SK-N-SH treated with all-trans-retinoic acid at 6 μM for 48 hours (cell line): ENCODE data around the gene UNC45A.

Experiments
- ATAC-seq: fragments of 200-7000 bp; cut with Tn5 transposase; 3 replicates; pipeline ENCODE4 v1.9.1; 2020; ENCODE audit warnings: mild to moderate bottlenecking, moderate library complexity
- ARNTL ChIP-seq: fragments of 450-650 bp; formaldehyde crosslinking; IDR thresholded peaks from 2 replicates; pipeline ENCODE4 v1.5.0; 2020; ENCODE audit warnings: low read depth, mild to moderate bottlenecking, moderate library complexity, borderline replicate concordance
- BACH2 ChIP-seq: fragments of 250-450 bp; sonication (Bioruptor Pico); IDR thresholded peaks from 2 replicates; pipeline ENCODE4 v1.9.0; 2021; ENCODE audit warnings: mild to moderate bottlenecking, borderline replicate concordance
- CSDC2 ChIP-seq: fragments of 250-450 bp; sonication (Bioruptor Pico); IDR thresholded peaks from 2 replicates; pipeline ENCODE4 v1.5.0; 2020; ENCODE audit warnings: mild to moderate bottlenecking, moderate library complexity
- ESRRG ChIP-seq: fragments of 250-450 bp; sonication (Bioruptor Pico); IDR thresholded peaks from 2 replicates; pipeline ENCODE4 v1.6.1; 2021; ENCODE audit warnings: mild to moderate bottlenecking
- ISL1 ChIP-seq: fragments of 250-450 bp; sonication (Bioruptor Pico); IDR thresholded peaks from 2 replicates; pipeline ENCODE4 v2.1.2; 2022; ENCODE audit warnings: mild to moderate bottlenecking, moderate library complexity
- OSR1 ChIP-seq: fragments of 250-450 bp; sonication (Bioruptor Pico); IDR thresholded peaks from 2 replicates; pipeline ENCODE4 v1.8.0; 2022; ENCODE audit warnings: moderate library complexity, mild to moderate bottlenecking, inconsistent platforms
- PPARA ChIP-seq: fragments of 250-450 bp; sonication (Bioruptor Pico); IDR thresholded peaks from 2 replicates; pipeline ENCODE4 v1.5.0; 2020; ENCODE audit warnings: mild to moderate bottlenecking, borderline replicate concordance
- RARB ChIP-seq: fragments of 250-450 bp; sonication (Bioruptor Pico); IDR thresholded peaks from 2 replicates; pipeline ENCODE4 v1.8.0; 2021; ENCODE audit warnings: mild to moderate bottlenecking, moderate library complexity
- SNAI2 ChIP-seq: fragments of 250-450 bp; sonication (Bioruptor Pico); IDR thresholded peaks from 2 replicates; pipeline ENCODE4 v1.5.0; 2020; ENCODE audit warnings: mild to moderate bottlenecking, moderate library complexity
- TCF4 ChIP-seq: fragments of 250-450 bp; sonication (Bioruptor Pico); IDR thresholded peaks from 2 replicates; pipeline ENCODE4 v1.8.0; 2021; ENCODE audit warnings: mild to moderate bottlenecking, moderate library complexity, borderline replicate concordance
- ZC3H10 ChIP-seq: fragments of 250-450 bp; sonication (Bioruptor Pico); IDR thresholded peaks from 2 replicates; pipeline ENCODE4 v1.5.1; 2021; ENCODE audit warnings: mild to moderate bottlenecking, moderate library complexity
- ZFP3 ChIP-seq: fragments of 250-450 bp; sonication (Bioruptor Pico); IDR thresholded peaks from 2 replicates; pipeline ENCODE4 v1.5.0; 2020; ENCODE audit warnings: mild to moderate bottlenecking, moderate library complexity
- ZFP30 ChIP-seq: fragments of 450-650 bp; formaldehyde crosslinking; IDR thresholded peaks from 2 replicates; pipeline ENCODE4 v1.5.0; 2022; ENCODE audit warnings: mild to moderate bottlenecking, moderate library complexity
- ZNF565 ChIP-seq: fragments of 450-650 bp; formaldehyde crosslinking; conservative IDR thresholded peaks from 2 replicates; pipeline ENCODE4 v1.5.0; 2020; ENCODE audit warnings: low read depth, mild to moderate bottlenecking, moderate library complexity
- ZNF70 ChIP-seq: fragments of 450-650 bp; formaldehyde crosslinking; IDR thresholded peaks from 2 replicates; pipeline ENCODE4 v1.5.0; 2020; ENCODE audit warnings: mild to moderate bottlenecking, moderate library complexity
- TF ChIP-seq, protein P1 (sequence below): fragments of 250-450 bp; sonication (Bioruptor Pico); IDR thresholded peaks from 2 replicates; pipeline ENCODE4 v1.8.0; 2020; ENCODE audit warnings: mild to moderate bottlenecking, moderate library complexity, borderline replicate concordance
- TF ChIP-seq, protein P2 (sequence below): fragments of 250-450 bp; sonication (Bioruptor Pico); IDR thresholded peaks from 2 replicates; pipeline ENCODE4 v1.5.0; 2020; ENCODE audit warnings: mild to moderate bottlenecking, moderate library complexity
- TF ChIP-seq, protein P3 (sequence below): fragments of 250-450 bp; sonication (Bioruptor Pico); IDR thresholded peaks from 2 replicates; pipeline ENCODE4 v1.8.0; 2021; ENCODE audit warnings: low read depth, mild to moderate bottlenecking, moderate library complexity, borderline replicate concordance
- TF ChIP-seq, protein P4 (sequence below): fragments of 250-450 bp; sonication (Bioruptor Pico); IDR thresholded peaks from 2 replicates; pipeline ENCODE4 v1.5.1; 2020; ENCODE audit warnings: low read depth, mild to moderate bottlenecking, moderate library complexity
- TF ChIP-seq, protein P5 (sequence below): fragments of 250-450 bp; sonication (Bioruptor Pico); IDR thresholded peaks from 2 replicates; pipeline ENCODE4 v1.5.1; 2021; ENCODE audit warnings: mild to moderate bottlenecking, moderate library complexity

The UNC45A gene

DNA sequence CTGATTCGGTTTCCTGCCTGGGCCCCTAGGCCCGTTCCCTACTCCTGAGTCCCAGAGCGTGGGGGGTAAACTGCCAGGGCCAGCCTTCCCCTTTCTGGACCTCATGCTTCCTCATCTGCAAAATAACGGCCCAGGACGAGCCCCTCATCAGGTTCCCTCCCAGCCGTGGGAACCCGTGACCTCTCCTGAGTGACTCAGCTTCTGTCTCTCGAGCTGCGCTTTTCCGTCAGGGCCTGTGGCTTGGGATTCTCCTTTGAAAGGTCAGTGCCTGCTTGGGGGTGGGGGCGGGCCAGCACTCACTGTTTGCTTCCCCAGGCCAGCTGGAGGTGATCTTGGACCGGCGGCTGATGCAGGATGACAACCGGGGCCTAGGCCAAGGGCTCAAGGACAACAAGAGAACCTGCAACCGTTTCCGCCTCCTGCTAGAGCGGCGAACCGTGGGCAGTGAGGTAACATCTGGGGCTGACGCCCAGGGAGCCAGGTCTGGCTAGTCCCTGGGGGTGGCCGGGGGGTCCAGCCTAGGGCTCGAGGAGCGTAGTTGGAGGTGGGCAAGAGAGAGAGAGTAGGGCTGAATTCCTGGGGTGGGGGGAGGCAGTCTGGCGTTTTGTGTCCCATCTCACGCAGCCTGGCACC lies 19.2 kb upstream of the UNC45A start (continued):
- TF ChIP-seq, protein P1, sequence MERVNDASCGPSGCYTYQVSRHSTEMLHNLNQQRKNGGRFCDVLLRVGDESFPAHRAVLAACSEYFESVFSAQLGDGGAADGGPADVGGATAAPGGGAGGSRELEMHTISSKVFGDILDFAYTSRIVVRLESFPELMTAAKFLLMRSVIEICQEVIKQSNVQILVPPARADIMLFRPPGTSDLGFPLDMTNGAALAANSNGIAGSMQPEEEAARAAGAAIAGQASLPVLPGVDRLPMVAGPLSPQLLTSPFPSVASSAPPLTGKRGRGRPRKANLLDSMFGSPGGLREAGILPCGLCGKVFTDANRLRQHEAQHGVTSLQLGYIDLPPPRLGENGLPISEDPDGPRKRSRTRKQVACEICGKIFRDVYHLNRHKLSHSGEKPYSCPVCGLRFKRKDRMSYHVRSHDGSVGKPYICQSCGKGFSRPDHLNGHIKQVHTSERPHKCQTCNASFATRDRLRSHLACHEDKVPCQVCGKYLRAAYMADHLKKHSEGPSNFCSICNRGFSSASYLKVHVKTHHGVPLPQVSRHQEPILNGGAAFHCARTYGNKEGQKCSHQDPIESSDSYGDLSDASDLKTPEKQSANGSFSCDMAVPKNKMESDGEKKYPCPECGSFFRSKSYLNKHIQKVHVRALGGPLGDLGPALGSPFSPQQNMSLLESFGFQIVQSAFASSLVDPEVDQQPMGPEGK (CRISPR knock-in tag), result no peak
- no peak for TF ChIP-seq TCF4 (CRISPR knock-in tag)

DNA sequence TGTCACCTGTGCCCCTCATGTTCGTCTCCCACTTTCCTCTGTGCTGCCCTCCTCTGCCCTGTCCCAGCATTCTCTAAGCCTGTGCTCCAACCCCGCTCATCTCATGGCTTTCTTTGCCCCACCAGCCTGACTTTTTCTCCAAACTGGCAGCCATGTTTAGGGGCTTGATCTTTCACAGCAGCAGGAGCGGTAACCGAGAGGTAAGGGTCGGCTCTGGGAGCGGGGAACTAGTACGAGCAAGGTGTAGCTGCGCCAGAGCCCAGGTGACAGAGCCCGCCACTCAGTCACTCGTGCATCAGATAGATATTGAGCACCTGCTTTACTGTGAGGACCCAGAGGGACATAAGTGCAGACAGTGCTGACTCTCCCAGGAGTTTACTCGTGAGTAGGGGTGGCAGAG lies 18.6 kb upstream of the UNC45A start:
- no peak for ATAC-seq
- TF ChIP-seq, protein P1 (CRISPR knock-in tag), result no peak
- TF ChIP-seq, protein P2, sequence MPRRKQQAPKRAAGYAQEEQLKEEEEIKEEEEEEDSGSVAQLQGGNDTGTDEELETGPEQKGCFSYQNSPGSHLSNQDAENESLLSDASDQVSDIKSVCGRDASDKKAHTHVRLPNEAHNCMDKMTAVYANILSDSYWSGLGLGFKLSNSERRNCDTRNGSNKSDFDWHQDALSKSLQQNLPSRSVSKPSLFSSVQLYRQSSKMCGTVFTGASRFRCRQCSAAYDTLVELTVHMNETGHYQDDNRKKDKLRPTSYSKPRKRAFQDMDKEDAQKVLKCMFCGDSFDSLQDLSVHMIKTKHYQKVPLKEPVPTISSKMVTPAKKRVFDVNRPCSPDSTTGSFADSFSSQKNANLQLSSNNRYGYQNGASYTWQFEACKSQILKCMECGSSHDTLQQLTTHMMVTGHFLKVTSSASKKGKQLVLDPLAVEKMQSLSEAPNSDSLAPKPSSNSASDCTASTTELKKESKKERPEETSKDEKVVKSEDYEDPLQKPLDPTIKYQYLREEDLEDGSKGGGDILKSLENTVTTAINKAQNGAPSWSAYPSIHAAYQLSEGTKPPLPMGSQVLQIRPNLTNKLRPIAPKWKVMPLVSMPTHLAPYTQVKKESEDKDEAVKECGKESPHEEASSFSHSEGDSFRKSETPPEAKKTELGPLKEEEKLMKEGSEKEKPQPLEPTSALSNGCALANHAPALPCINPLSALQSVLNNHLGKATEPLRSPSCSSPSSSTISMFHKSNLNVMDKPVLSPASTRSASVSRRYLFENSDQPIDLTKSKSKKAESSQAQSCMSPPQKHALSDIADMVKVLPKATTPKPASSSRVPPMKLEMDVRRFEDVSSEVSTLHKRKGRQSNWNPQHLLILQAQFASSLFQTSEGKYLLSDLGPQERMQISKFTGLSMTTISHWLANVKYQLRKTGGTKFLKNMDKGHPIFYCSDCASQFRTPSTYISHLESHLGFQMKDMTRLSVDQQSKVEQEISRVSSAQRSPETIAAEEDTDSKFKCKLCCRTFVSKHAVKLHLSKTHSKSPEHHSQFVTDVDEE, result no peak
- no peak for TF ChIP-seq ZNF565 (CRISPR knock-in tag)

DNA sequence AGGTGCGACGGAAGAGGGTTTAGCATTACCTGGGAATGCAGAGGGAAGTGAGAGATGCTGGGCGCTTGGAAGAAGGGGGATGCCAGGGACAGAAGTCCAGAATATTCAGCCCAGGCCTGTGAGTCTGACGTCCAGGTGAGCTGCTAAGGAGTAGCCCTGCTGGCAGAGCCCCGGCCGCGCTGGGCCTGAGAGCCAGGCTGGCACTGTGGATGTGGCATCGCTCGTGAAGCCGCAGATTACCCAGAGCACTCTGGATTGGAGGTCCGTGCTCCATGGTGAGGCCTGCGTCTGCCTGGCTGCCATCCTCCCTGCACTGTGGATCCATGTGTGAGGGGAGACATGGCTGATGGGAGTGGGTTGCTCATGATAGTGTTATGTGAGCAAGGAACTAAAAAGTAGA lies 17.5 kb upstream of the UNC45A start:
- no peak for TF ChIP-seq ZC3H10 (CRISPR knock-in tag)
- no peak for TF ChIP-seq ISL1 (CRISPR knock-in tag)
- no peak for TF ChIP-seq CSDC2 (CRISPR knock-in tag)
- no peak for TF ChIP-seq OSR1 (CRISPR knock-in tag)
- no peak for TF ChIP-seq PPARA
- TF ChIP-seq, protein P3, sequence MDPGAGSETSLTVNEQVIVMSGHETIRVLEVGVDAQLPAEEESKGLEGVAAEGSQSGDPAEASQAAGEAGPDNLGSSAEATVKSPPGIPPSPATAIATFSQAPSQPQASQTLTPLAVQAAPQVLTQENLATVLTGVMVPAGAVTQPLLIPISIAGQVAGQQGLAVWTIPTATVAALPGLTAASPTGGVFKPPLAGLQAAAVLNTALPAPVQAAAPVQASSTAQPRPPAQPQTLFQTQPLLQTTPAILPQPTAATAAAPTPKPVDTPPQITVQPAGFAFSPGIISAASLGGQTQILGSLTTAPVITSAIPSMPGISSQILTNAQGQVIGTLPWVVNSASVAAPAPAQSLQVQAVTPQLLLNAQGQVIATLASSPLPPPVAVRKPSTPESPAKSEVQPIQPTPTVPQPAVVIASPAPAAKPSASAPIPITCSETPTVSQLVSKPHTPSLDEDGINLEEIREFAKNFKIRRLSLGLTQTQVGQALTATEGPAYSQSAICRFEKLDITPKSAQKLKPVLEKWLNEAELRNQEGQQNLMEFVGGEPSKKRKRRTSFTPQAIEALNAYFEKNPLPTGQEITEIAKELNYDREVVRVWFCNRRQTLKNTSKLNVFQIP (CRISPR knock-in tag), result no peak
- TF ChIP-seq ESRRG (CRISPR knock-in tag), result no peak
- no peak for TF ChIP-seq RARB (CRISPR knock-in tag)
- no peak for TF ChIP-seq BACH2 (CRISPR knock-in tag)
- no peak for TF ChIP-seq ZFP3 (CRISPR knock-in tag)
- TF ChIP-seq, protein P4, sequence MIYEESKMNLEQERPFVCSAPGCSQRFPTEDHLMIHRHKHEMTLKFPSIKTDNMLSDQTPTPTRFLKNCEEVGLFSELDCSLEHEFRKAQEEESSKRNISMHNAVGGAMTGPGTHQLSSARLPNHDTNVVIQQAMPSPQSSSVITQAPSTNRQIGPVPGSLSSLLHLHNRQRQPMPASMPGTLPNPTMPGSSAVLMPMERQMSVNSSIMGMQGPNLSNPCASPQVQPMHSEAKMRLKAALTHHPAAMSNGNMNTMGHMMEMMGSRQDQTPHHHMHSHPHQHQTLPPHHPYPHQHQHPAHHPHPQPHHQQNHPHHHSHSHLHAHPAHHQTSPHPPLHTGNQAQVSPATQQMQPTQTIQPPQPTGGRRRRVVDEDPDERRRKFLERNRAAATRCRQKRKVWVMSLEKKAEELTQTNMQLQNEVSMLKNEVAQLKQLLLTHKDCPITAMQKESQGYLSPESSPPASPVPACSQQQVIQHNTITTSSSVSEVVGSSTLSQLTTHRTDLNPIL, result no peak
- TF ChIP-seq, protein P5, sequence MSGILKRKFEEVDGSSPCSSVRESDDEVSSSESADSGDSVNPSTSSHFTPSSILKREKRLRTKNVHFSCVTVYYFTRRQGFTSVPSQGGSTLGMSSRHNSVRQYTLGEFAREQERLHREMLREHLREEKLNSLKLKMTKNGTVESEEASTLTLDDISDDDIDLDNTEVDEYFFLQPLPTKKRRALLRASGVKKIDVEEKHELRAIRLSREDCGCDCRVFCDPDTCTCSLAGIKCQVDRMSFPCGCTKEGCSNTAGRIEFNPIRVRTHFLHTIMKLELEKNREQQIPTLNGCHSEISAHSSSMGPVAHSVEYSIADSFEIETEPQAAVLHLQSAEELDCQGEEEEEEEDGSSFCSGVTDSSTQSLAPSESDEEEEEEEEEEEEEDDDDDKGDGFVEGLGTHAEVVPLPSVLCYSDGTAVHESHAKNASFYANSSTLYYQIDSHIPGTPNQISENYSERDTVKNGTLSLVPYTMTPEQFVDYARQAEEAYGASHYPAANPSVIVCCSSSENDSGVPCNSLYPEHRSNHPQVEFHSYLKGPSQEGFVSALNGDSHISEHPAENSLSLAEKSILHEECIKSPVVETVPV (CRISPR knock-in tag), result no peak
- no peak for TF ChIP-seq ZNF565 (CRISPR knock-in tag)
- TF ChIP-seq ZNF70, result no peak
- no peak for TF ChIP-seq SNAI2 (CRISPR knock-in tag)
- TF ChIP-seq ZFP30 (CRISPR knock-in tag), result no peak
- no peak for TF ChIP-seq ARNTL (CRISPR knock-in tag)
- TF ChIP-seq, protein P2, result no peak
- TF ChIP-seq TCF4 (CRISPR knock-in tag), result no peak
- TF ChIP-seq, all 23 proteins: peak for 0
- ATAC-seq, result no peak
